H1 (cell line): ENCODE measurements around the gene RUFY3. TPM values are rescaled to one million over a fixed set of nuclear protein-coding genes. Genes with fewer than 3 reads are reported as not detected.

Experiments
- CTCF ChIA-PET: fragments of 300-600 bp; sonication (Branson Sonifier 250); formaldehyde crosslinking; loops from one replicate; lab custom pipeline; 2021; ENCODE audit not compliant: partially characterized antibody; lab: Charles Lee
- POLR2A ChIA-PET: fragments of 300-600 bp; sonication (Branson Sonifier 250); formaldehyde crosslinking; loops from one replicate; lab custom pipeline; 2021; ENCODE audit warnings: inconsistent platforms; ENCODE audit not compliant: partially characterized antibody; lab: Charles Lee
- DNase-seq, 2 experiments: peaks; one replicate each; pipeline versions ENCODE4 v3.0.0 to v3.0.0-alpha.2; 2010 to 2022; ENCODE audit warnings: low spot score in 2 of 2, low read depth in 1 of 2, mixed read lengths in 1 of 2
- FAIRE-seq: peaks from 2 replicates; lab custom pipeline; 2011; peaks lifted over from hg19 to GRCh38; lab: Jason Lieb, UNC
- H2AFZ ChIP-seq: 2 replicates; pipeline ENCODE4 v1.8.1; 2012; ENCODE audit warnings: low read length, inconsistent platforms
- H2AK5ac ChIP-seq: 2 replicates; pipeline ENCODE4 v1.6.1; 2013; ENCODE audit warnings: low read depth, low read length
- H2BK120ac ChIP-seq: replicated peaks from 2 replicates; pipeline ENCODE3; 2013; ENCODE audit warnings: low read depth, low read length, inconsistent platforms
- H2BK12ac ChIP-seq: 2 replicates; pipeline ENCODE4 v1.6.1; 2013; ENCODE audit warnings: low read depth, low read length
- H2BK15ac ChIP-seq: 2 replicates; pipeline ENCODE4 v1.6.1; 2013; ENCODE audit warnings: low read length
- H2BK20ac ChIP-seq: 2 replicates; pipeline ENCODE4 v1.6.1; 2013; ENCODE audit warnings: low read length
- H2BK5ac ChIP-seq: 2 replicates; pipeline ENCODE4 v1.6.1; 2013; ENCODE audit warnings: low read depth, low read length
- H3K14ac ChIP-seq: 2 replicates; pipeline ENCODE4 v1.6.1; 2013; ENCODE audit warnings: inconsistent platforms; ENCODE audit not compliant: insufficient read length
- H3K18ac ChIP-seq: 2 replicates; pipeline ENCODE4 v1.6.1; 2013; ENCODE audit warnings: low read length; ENCODE audit errors: extremely low read depth
- H3K23ac ChIP-seq: 2 replicates; pipeline ENCODE4 v1.6.1; 2013; ENCODE audit warnings: inconsistent platforms; ENCODE audit not compliant: insufficient read length
- H3K23me2 ChIP-seq: 2 replicates; pipeline ENCODE4 v1.6.1; 2013; ENCODE audit warnings: low read depth, low read length
- H3K27ac ChIP-seq: 2 replicates; pipeline ENCODE4 v1.6.1; 2011; ENCODE audit warnings: low read depth, low read length, inconsistent platforms
- H3K27me3 ChIP-seq, 4 experiments: replicated peaks in 1 of 4; 1 replicate in 1 of 4; 2 replicates in 3 of 4; pipeline versions ENCODE4 v1.6.1 to v1.8.1; 2011 to 2013; ENCODE audit warnings: low read length in 3 of 4, mild to moderate bottlenecking in 3 of 4, inconsistent platforms in 2 of 4, mixed read lengths in 2 of 4, moderate library complexity in 1 of 4; ENCODE audit not compliant: control insufficient read depth in 3 of 4, insufficient read depth in 3 of 4; ENCODE audit errors: extremely low read depth in 1 of 4
- H3K36me3 ChIP-seq, 4 experiments: 2 replicates each; pipeline versions ENCODE4 v1.6.1 to v1.8.1; 2011 to 2013; ENCODE audit warnings: mild to moderate bottlenecking in 4 of 4, low read length in 3 of 4, moderate library complexity in 2 of 4, control low read depth in 1 of 4, inconsistent platforms in 1 of 4; ENCODE audit not compliant: insufficient read depth in 4 of 4, control insufficient read depth in 2 of 4
- H3K4ac ChIP-seq: replicated peaks from 2 replicates; pipeline ENCODE3; 2013; ENCODE audit warnings: low read length, low read depth, mixed read lengths, inconsistent platforms; ENCODE audit not compliant: insufficient read length
- H3K4me1 ChIP-seq, 4 experiments: replicated peaks in 1 of 4; 1 replicate in 1 of 4; 2 replicates in 3 of 4; pipeline versions ENCODE4 v1.6.1 to v1.8.1; 2011 to 2013; ENCODE audit warnings: low read length in 3 of 4, inconsistent platforms in 2 of 4, mixed read lengths in 1 of 4; ENCODE audit not compliant: insufficient read depth in 4 of 4, control insufficient read depth in 3 of 4
- H3K4me2 ChIP-seq, 2 experiments: 2 replicates each; pipeline versions ENCODE4 v1.6.1 to v1.8.1; 2011 to 2013; ENCODE audit warnings: low read depth in 2 of 2, low read length in 2 of 2, control low read depth in 1 of 2, inconsistent platforms in 1 of 2, mild to moderate bottlenecking in 1 of 2; ENCODE audit not compliant: insufficient read depth in 1 of 2
- H3K4me3 ChIP-seq, 4 experiments: fragments of 200-600, 300-600 bp in 1 of 4; sonication (generic), shearing (Covaris generic), sonication (Bioruptor Twin) in 1 of 4; 2 replicates each; pipeline versions ENCODE4 v1.5.1 to v1.8.1; 2011 to 2016; ENCODE audit warnings: low read length in 4 of 4, low read depth in 3 of 4, control low read depth in 2 of 4, inconsistent platforms in 2 of 4, mild to moderate bottlenecking in 2 of 4, mixed read lengths in 1 of 4, moderate library complexity in 1 of 4; ENCODE audit not compliant: insufficient read depth in 2 of 4; ENCODE audit errors: extremely low read depth in 1 of 4
- H3K56ac ChIP-seq: replicated peaks from 2 replicates; pipeline ENCODE3; 2013; ENCODE audit warnings: low read depth, mild to moderate bottlenecking, mixed read lengths, low read length, inconsistent platforms; ENCODE audit not compliant: insufficient read length
- H3K79me1 ChIP-seq: 2 replicates; pipeline ENCODE4 v1.6.1; 2013; ENCODE audit warnings: low read depth, low read length, control low read depth
- H3K79me2 ChIP-seq, 2 experiments: 2 replicates each; pipeline versions ENCODE4 v1.6.1 to v1.8.1; 2012 to 2013; ENCODE audit warnings: low read length in 2 of 2, mild to moderate bottlenecking in 2 of 2, inconsistent platforms in 1 of 2; ENCODE audit not compliant: insufficient read depth in 2 of 2, control insufficient read depth in 1 of 2
- H3K9ac ChIP-seq, 4 experiments: replicated peaks in 1 of 4; 1 replicate in 1 of 4; 2 replicates in 3 of 4; pipeline versions ENCODE4 v1.6.1 to v1.8.1; 2011 to 2013; ENCODE audit warnings: low read depth in 3 of 4, low read length in 3 of 4, control low read depth in 2 of 4, mild to moderate bottlenecking in 2 of 4, moderate library complexity in 2 of 4, inconsistent platforms in 1 of 4; ENCODE audit errors: extremely low read depth in 1 of 4
- H3K9me3 ChIP-seq, 2 experiments: 2 replicates each; pipeline versions ENCODE4 v1.6.1 to v1.8.1; 2012 to 2013; ENCODE audit warnings: mild to moderate bottlenecking in 2 of 2, moderate library complexity in 2 of 2, control low read depth in 1 of 2, inconsistent platforms in 1 of 2, low read depth in 1 of 2, low read length in 1 of 2, mixed read lengths in 1 of 2; ENCODE audit not compliant: insufficient read depth in 2 of 2
- H4K20me1 ChIP-seq, 2 experiments: replicated peaks in 1 of 2; 2 replicates each; pipeline versions ENCODE3 to v1.8.1; 2011 to 2013; ENCODE audit warnings: inconsistent platforms in 2 of 2, low read length in 2 of 2, mild to moderate bottlenecking in 1 of 2; ENCODE audit not compliant: insufficient read depth in 2 of 2, control insufficient read depth in 1 of 2
- H4K5ac ChIP-seq: 2 replicates; pipeline ENCODE4 v1.6.1; 2013; ENCODE audit warnings: low read length, low read depth, mixed read lengths, inconsistent platforms; ENCODE audit not compliant: insufficient read length
- H4K8ac ChIP-seq: 2 replicates; pipeline ENCODE4 v1.8.0; 2013; ENCODE audit warnings: mild to moderate bottlenecking, moderate library complexity, low read length, inconsistent platforms; ENCODE audit not compliant: insufficient read depth; ENCODE audit errors: extremely low read depth
- H4K91ac ChIP-seq: replicated peaks from 2 replicates; pipeline ENCODE3; 2013; ENCODE audit warnings: low read length, mixed read lengths, inconsistent platforms; ENCODE audit not compliant: insufficient read length
- polyA plus RNA-seq, 7 experiments: library from polyadenylated mRNA; depleted of rRNA in 3 of 7; stranded (reverse) in 5 of 7; unstranded in 2 of 7; fragments of >200 nt in 5 of 7; fragments of 200-250 nt in 2 of 7; gene quantifications; 1 replicate in 5 of 7; 2 replicates in 1 of 7; 4 replicates in 1 of 7; pipeline versions ENCODE4 v1.2.1 to v1.2.3, GENCODE V29; 2011 to 2013; ENCODE audit warnings: missing spikeins in 2 of 7, mixed read lengths in 2 of 7
- total RNA-seq: library from RNA; stranded (reverse); fragmentation: NEBNext Ultra II Directional; extraction: Animal tissue kit (Norgen Biotek cat#: 25700); gene quantifications from 2 replicates; pipeline ENCODE4 v1.2.1, GENCODE V29; 2021
- TF ChIP-seq, protein P1 (sequence below): IDR thresholded peaks from 2 replicates; pipeline ENCODE4 v1.6.1; 2011; ENCODE audit warnings: low read depth, mild to moderate bottlenecking, low read length; ENCODE audit not compliant: insufficient read depth

The RUFY3 gene
- total and polyA plus RNA-seq, 2 of the 8 experiments (the other 6 are each of a cell fraction or from before 2014, with no cell fraction given) = 7.8 to 33.1 TPM

DNA sequence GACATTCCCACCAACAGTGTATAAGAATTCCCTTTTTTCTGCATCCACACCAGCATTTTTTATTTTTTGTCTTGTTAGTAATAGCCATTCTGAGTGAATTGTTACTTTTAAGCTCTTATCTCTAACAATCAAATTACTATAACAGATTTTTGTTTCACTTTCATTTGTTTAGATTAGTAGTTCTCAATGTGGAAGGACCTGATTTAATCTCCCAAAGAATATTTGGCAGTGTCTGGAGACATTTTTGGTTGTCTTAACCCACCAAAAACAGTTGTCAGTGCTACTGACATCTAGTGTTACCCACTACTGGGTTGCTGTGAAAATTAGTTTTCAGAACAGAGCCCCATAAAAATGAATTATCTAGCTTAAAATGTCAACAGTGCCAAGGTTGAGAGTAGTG lies 37.9 kb downstream of the RUFY3 start:
- FAIRE-seq (no peak), DNase-seq (no peak)
- peaks cover 0 to under 1% (median 0%) of the 10 kb centered on the region in 4 experiments; a peak in 1 of 8 replicates for H3K36me3 ChIP-seq
- H2BK120ac ChIP-seq = no peak overlapping the region
- H3K79me2 ChIP-seq = no peaks in the 10 kb centered on the region
- H3K4me1 ChIP-seq = no peaks in the 10 kb centered on the region
- no peak overlapping the region for H4K5ac ChIP-seq
- H3K4me3 ChIP-seq = no peak overlapping the region
- H3K9ac ChIP-seq = no peak overlapping the region
- H3K14ac ChIP-seq = no peak overlapping the region
- H2BK15ac ChIP-seq = no peak overlapping the region
- H4K20me1 ChIP-seq = no peaks in the 10 kb centered on the region
- TF ChIP-seq, protein P1, sequence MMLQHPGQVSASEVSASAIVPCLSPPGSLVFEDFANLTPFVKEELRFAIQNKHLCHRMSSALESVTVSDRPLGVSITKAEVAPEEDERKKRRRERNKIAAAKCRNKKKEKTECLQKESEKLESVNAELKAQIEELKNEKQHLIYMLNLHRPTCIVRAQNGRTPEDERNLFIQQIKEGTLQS = no peak
- H3K23ac ChIP-seq = no peak overlapping the region
- H3K23me2 ChIP-seq = no peaks in the 10 kb centered on the region
- no peak overlapping the region for H2AFZ ChIP-seq
- H3K27ac ChIP-seq = no peak overlapping the region
- no peak overlapping the region for H3K56ac ChIP-seq
- H2BK12ac ChIP-seq = no peak overlapping the region
- no peak overlapping the region for H2BK5ac ChIP-seq
- ChIA-PET POLR2A (no interaction called here), CTCF (interaction anchor here (0.7 to 2.8 kb wide), 4 partner anchors 14 to 51 kb away, joined by 3 to 8 read pairs (median 4); no protein-coding TSS in a partner anchor)
- no peak overlapping the region for H4K91ac ChIP-seq
- H4K8ac ChIP-seq = no peak overlapping the region
- H3K79me1 ChIP-seq = no peaks in the 10 kb centered on the region
- H2AK5ac ChIP-seq = no peak overlapping the region
- H3K4ac ChIP-seq = no peak overlapping the region
- H2BK20ac ChIP-seq = no peak overlapping the region
- no peaks in the 10 kb centered on the region for H3K9me3 ChIP-seq
- no peaks in the 10 kb centered on the region for H3K27me3 ChIP-seq
- no peak overlapping the region for H3K18ac ChIP-seq
- no peak overlapping the region for H3K4me2 ChIP-seq
